ENCODE data around the gene RDH11.

DNA sequence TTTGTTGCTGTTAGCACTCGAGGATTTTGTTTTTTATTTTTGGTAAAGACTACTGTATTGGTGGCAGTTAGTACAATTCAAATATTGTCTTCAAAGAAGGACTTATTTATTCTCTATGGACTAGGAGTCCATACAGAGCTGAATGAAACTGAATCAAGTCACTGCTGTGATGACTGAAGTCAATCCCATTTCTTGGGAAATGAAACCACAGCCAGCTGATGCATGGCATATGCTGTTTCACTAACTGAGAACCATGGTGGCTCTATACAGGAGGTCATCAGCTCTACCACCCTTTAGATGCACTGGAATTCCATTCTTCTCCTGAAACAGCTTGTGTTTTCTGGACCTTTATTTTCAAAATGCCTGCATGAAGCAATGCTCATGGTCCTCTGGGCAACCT lies 43.4 kb downstream of the RDH11 start:
- TF ChIP-seq, protein P1, sequence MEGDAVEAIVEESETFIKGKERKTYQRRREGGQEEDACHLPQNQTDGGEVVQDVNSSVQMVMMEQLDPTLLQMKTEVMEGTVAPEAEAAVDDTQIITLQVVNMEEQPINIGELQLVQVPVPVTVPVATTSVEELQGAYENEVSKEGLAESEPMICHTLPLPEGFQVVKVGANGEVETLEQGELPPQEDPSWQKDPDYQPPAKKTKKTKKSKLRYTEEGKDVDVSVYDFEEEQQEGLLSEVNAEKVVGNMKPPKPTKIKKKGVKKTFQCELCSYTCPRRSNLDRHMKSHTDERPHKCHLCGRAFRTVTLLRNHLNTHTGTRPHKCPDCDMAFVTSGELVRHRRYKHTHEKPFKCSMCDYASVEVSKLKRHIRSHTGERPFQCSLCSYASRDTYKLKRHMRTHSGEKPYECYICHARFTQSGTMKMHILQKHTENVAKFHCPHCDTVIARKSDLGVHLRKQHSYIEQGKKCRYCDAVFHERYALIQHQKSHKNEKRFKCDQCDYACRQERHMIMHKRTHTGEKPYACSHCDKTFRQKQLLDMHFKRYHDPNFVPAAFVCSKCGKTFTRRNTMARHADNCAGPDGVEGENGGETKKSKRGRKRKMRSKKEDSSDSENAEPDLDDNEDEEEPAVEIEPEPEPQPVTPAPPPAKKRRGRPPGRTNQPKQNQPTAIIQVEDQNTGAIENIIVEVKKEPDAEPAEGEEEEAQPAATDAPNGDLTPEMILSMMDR (IDR thresholded peaks at IDR 0.05; ENCODE audit: insufficient read depth, low read length): no peak
- TF ChIP-seq, protein P2, sequence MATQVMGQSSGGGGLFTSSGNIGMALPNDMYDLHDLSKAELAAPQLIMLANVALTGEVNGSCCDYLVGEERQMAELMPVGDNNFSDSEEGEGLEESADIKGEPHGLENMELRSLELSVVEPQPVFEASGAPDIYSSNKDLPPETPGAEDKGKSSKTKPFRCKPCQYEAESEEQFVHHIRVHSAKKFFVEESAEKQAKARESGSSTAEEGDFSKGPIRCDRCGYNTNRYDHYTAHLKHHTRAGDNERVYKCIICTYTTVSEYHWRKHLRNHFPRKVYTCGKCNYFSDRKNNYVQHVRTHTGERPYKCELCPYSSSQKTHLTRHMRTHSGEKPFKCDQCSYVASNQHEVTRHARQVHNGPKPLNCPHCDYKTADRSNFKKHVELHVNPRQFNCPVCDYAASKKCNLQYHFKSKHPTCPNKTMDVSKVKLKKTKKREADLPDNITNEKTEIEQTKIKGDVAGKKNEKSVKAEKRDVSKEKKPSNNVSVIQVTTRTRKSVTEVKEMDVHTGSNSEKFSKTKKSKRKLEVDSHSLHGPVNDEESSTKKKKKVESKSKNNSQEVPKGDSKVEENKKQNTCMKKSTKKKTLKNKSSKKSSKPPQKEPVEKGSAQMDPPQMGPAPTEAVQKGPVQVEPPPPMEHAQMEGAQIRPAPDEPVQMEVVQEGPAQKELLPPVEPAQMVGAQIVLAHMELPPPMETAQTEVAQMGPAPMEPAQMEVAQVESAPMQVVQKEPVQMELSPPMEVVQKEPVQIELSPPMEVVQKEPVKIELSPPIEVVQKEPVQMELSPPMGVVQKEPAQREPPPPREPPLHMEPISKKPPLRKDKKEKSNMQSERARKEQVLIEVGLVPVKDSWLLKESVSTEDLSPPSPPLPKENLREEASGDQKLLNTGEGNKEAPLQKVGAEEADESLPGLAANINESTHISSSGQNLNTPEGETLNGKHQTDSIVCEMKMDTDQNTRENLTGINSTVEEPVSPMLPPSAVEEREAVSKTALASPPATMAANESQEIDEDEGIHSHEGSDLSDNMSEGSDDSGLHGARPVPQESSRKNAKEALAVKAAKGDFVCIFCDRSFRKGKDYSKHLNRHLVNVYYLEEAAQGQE (IDR thresholded peaks at IDR 0.05; ENCODE audit: insufficient replicate concordance, low read depth): no peak
